IMR-90 (cell line): Measurements from ENCODE around the gene DHCR24. TPM values are rescaled to one million over a fixed set of nuclear protein-coding genes. Genes with fewer than 3 reads are reported as not detected.

Experiments used
- ATAC-seq: fragments of 200-7000 bp; cut with Tn5 transposase; 2 replicates; pipeline ENCODE4 v1.9.1; 2020; ENCODE audit warnings: low read depth, mild to moderate bottlenecking, moderate library complexity
- BruUV-seq: library from RNA; stranded (reverse); fragments of 400-500 nt; replicated peaks from 2 replicates; lab custom pipeline; 2021; lab: Mats Ljungman, UMichigan
- CTCF ChIA-PET: fragments of 300-600 bp; formaldehyde crosslinking; extraction: SDS; loops from one replicate; lab custom pipeline; 2021; ENCODE audit warnings: antibody characterized with exemption; lab: Yijun Ruan, JAX
- POLR2A ChIA-PET: fragments of 300-600 bp; sonication (Branson Sonifier 250); formaldehyde crosslinking; loops from one replicate; lab custom pipeline; 2022; ENCODE audit warnings: antibody characterized with exemption; ENCODE audit not compliant: unreplicated experiment; lab: Charles Lee
- DNase-seq: peaks from one replicate; pipeline ENCODE4 v3.0.0; 2013
- H2AFZ ChIP-seq: replicated peaks from 2 replicates; pipeline ENCODE3; 2013; ENCODE audit warnings: low read length, mild to moderate bottlenecking; ENCODE audit not compliant: poor library complexity
- H2AK5ac ChIP-seq: 2 replicates; pipeline ENCODE4 v1.6.1; 2013; ENCODE audit warnings: low read depth, low read length, inconsistent platforms
- H2AK9ac ChIP-seq: replicated peaks from 2 replicates; pipeline ENCODE3; 2013; ENCODE audit warnings: mild to moderate bottlenecking, low read depth, low read length, moderate library complexity; ENCODE audit not compliant: poor library complexity
- H2BK120ac ChIP-seq: 2 replicates; pipeline ENCODE4 v1.6.1; 2013; ENCODE audit warnings: low read depth, low read length, inconsistent platforms
- H2BK15ac ChIP-seq: 3 replicates; pipeline ENCODE4 v1.6.1; 2013; ENCODE audit warnings: low read depth, low read length, inconsistent platforms
- H2BK20ac ChIP-seq: 2 replicates; pipeline ENCODE4 v1.6.1; 2013; ENCODE audit warnings: low read depth, mild to moderate bottlenecking, inconsistent platforms, low read length, moderate library complexity
- H2BK5ac ChIP-seq: 2 replicates; pipeline ENCODE4 v1.6.1; 2013; ENCODE audit warnings: mild to moderate bottlenecking, low read depth, low read length, inconsistent platforms; ENCODE audit not compliant: poor library complexity, severe bottlenecking
- H3K14ac ChIP-seq: replicated peaks from 2 replicates; pipeline ENCODE4 v1.6.1; 2013; ENCODE audit warnings: low read depth, low read length, inconsistent platforms
- H3K18ac ChIP-seq: 2 replicates; pipeline ENCODE4 v1.6.1; 2013; ENCODE audit warnings: low read depth, low read length, control low read depth
- H3K23ac ChIP-seq: 2 replicates; pipeline ENCODE4 v1.6.1; 2013; ENCODE audit warnings: low read depth, low read length, inconsistent platforms
- H3K27ac ChIP-seq: 2 replicates; pipeline ENCODE4 v1.5.1; 2013; ENCODE audit warnings: mild to moderate bottlenecking, control low read depth, low read length; ENCODE audit not compliant: insufficient read depth
- H3K27me3 ChIP-seq: 2 replicates; pipeline ENCODE4 v1.6.1; 2013; ENCODE audit warnings: low read length; ENCODE audit not compliant: control insufficient read depth, insufficient read depth
- H3K36me3 ChIP-seq: 2 replicates; pipeline ENCODE4 v1.6.1; 2013; ENCODE audit warnings: low read length, mixed read lengths; ENCODE audit not compliant: control insufficient read depth, insufficient read depth
- H3K4ac ChIP-seq: 2 replicates; pipeline ENCODE4 v1.6.1; 2013; ENCODE audit warnings: low read depth, low read length, inconsistent platforms
- H3K4me1 ChIP-seq: 2 replicates; pipeline ENCODE4 v1.6.1; 2013; ENCODE audit warnings: low read length, mixed read lengths; ENCODE audit not compliant: control insufficient read depth, insufficient read depth
- H3K4me2 ChIP-seq: 2 replicates; pipeline ENCODE4 v1.6.1; 2013; ENCODE audit warnings: low read depth, mild to moderate bottlenecking, control low read depth, low read length, moderate library complexity
- H3K4me3 ChIP-seq: 2 replicates; pipeline ENCODE4 v1.5.1; 2013; ENCODE audit warnings: low read depth, mild to moderate bottlenecking, control low read depth, low read length, moderate library complexity; ENCODE audit not compliant: insufficient read depth
- H3K56ac ChIP-seq: 2 replicates; pipeline ENCODE4 v1.6.1; 2013; ENCODE audit warnings: low read length, inconsistent platforms; ENCODE audit not compliant: insufficient read depth; ENCODE audit errors: extremely low read depth
- H3K79me1 ChIP-seq, 2 experiments: 2 replicates each; pipeline ENCODE4 v1.6.1; 2013; ENCODE audit warnings: low read length in 2 of 2, inconsistent platforms in 1 of 2, low read depth in 1 of 2
- H3K9ac ChIP-seq: 2 replicates; pipeline ENCODE4 v1.6.1; 2013; ENCODE audit warnings: low read depth, low read length, control low read depth
- H3K9me1 ChIP-seq: 2 replicates; pipeline ENCODE4 v1.6.1; 2013; ENCODE audit warnings: low read length, inconsistent platforms; ENCODE audit not compliant: insufficient read depth
- H3K9me3 ChIP-seq: 2 replicates; pipeline ENCODE4 v1.6.1; 2013; ENCODE audit warnings: low read length; ENCODE audit not compliant: control insufficient read depth, insufficient read depth
- H4K20me1 ChIP-seq: 2 replicates; pipeline ENCODE4 v1.6.1; 2013; ENCODE audit warnings: low read length, inconsistent platforms; ENCODE audit not compliant: insufficient read depth
- H4K5ac ChIP-seq: 2 replicates; pipeline ENCODE4 v1.6.1; 2013; ENCODE audit warnings: mild to moderate bottlenecking, low read depth, low read length, control low read depth
- H4K8ac ChIP-seq, 2 experiments: 2 replicates each; pipeline ENCODE4 v1.6.1; 2013; ENCODE audit warnings: low read depth in 2 of 2, low read length in 2 of 2, control low read depth in 1 of 2, inconsistent platforms in 1 of 2
- H4K91ac ChIP-seq: 2 replicates; pipeline ENCODE4 v1.6.1; 2013; ENCODE audit warnings: low read depth, low read length, inconsistent platforms; ENCODE audit not compliant: insufficient read depth
- BHLHE40 ChIP-seq: fragments of 150-350 bp; IDR thresholded peaks from 2 replicates; pipeline ENCODE4 v1.6.1; 2016; ENCODE audit warnings: mild to moderate bottlenecking, low read depth, low read length
- CEBPB ChIP-seq: IDR thresholded peaks from 2 replicates; pipeline ENCODE4 v1.6.1; 2012; ENCODE audit warnings: low read depth, low read length, improper control_type of control experiment
- CHD1 ChIP-seq: IDR thresholded peaks from 2 replicates; pipeline ENCODE4 v1.6.1; 2012; ENCODE audit warnings: low read depth, low read length, improper control_type of control experiment
- CTCF ChIP-seq: conservative IDR thresholded peaks from 2 replicates; pipeline ENCODE4 v1.5.1; 2012; ENCODE audit warnings: mild to moderate bottlenecking, low read depth, low read length, improper control_type of control experiment
- ELK1 ChIP-seq: fragments of 150-350 bp; IDR thresholded peaks from 2 replicates; pipeline ENCODE4 v1.6.1; 2016; ENCODE audit warnings: low read depth, mild to moderate bottlenecking, low read length, moderate library complexity, borderline replicate concordance
- FOS ChIP-seq: fragments of 150-350 bp; IDR thresholded peaks from 2 replicates; pipeline ENCODE4 v1.6.1; 2016; ENCODE audit warnings: low read depth, low read length
- MAFK ChIP-seq: IDR thresholded peaks from 2 replicates; pipeline ENCODE4 v1.6.1; 2012; ENCODE audit warnings: low read depth, low read length, improper control_type of control experiment
- MAZ ChIP-seq: IDR thresholded peaks from 2 replicates; pipeline ENCODE4 v1.6.1; 2012; ENCODE audit warnings: low read depth, mild to moderate bottlenecking, low read length, improper control_type of control experiment, moderate library complexity, borderline replicate concordance
- MXI1 ChIP-seq: IDR thresholded peaks from 2 replicates; pipeline ENCODE4 v1.6.1; 2012; ENCODE audit warnings: low read depth, mild to moderate bottlenecking, low read length, moderate library complexity, borderline replicate concordance
- NFE2L2 ChIP-seq: fragments of 150-350 bp; IDR thresholded peaks from 2 replicates; pipeline ENCODE4 v1.6.1; 2016; ENCODE audit warnings: low read depth, mild to moderate bottlenecking, low read length
- POLR2A ChIP-seq: IDR thresholded peaks from 2 replicates; pipeline ENCODE4 v1.6.1; 2012; ENCODE audit warnings: mild to moderate bottlenecking, low read depth, low read length
- RAD21 ChIP-seq: IDR thresholded peaks from 2 replicates; pipeline ENCODE4 v1.6.1; 2012; ENCODE audit warnings: low read length, improper control_type of control experiment
- RCOR1 ChIP-seq: IDR thresholded peaks from 2 replicates; pipeline ENCODE4 v1.6.1; 2012; ENCODE audit warnings: mild to moderate bottlenecking, low read length, improper control_type of control experiment; ENCODE audit not compliant: insufficient replicate concordance
- RFX5 ChIP-seq: IDR thresholded peaks from 2 replicates; pipeline ENCODE4 v1.8.0; 2012; ENCODE audit warnings: low read depth, mild to moderate bottlenecking, low read length, moderate library complexity
- SMC3 ChIP-seq: fragments of 150-350 bp; IDR thresholded peaks from 2 replicates; pipeline ENCODE4 v1.6.1; 2016; ENCODE audit warnings: low read depth, mild to moderate bottlenecking, antibody characterized with exemption, low read length, moderate library complexity
- USF2 ChIP-seq: fragments of 150-350 bp; IDR thresholded peaks from 2 replicates; pipeline ENCODE4 v1.6.1; 2017; ENCODE audit warnings: mild to moderate bottlenecking, antibody characterized with exemption, low read length, low read depth
- WGBS, 2 experiments: methylation state at CpG; one replicate each; pipeline versions ENCODE4 v1.1.5 to v1.1.7; 2013; ENCODE audit warnings: missing lambda C conversion rate in 2 of 2; ENCODE audit not compliant: insufficient read length in 1 of 2; ENCODE audit errors: extremely low coverage in 2 of 2; 5-methylcytosine and 5-hydroxymethylcytosine counted together
- dilution Hi-C: fragments of 300-500 bp; cut with HindIII; formaldehyde crosslinking; loops from one replicate; pipeline ENCODE4 v1.14.3; 2018; ENCODE audit warnings: low sequenced_read_pairs; ENCODE audit not compliant: unreplicated experiment
- in situ Hi-C: fragments of 300-500 bp; cut with MboI; formaldehyde crosslinking; loops from 3 replicates; pipeline ENCODE4 v1.14.3; 2019; ENCODE audit warnings: low sequenced_read_pairs, inconsistent platforms, mixed read lengths
- intact Hi-C: fragments of 100-400 bp; cut with micrococcal nuclease; formaldehyde crosslinking; loops from 2 replicates; pipeline ENCODE4 v1.10.0; 2022
- polyA plus RNA-seq, 3 experiments: library from polyadenylated mRNA; depleted of rRNA; stranded (reverse); fragments of >200 nt; gene quantifications; 2 replicates each; pipeline ENCODE4 v1.2.3, GENCODE V29; 2012; ENCODE audit warnings: low replicate concordance in 1 of 3
- total RNA-seq: library from RNA; depleted of rRNA; stranded (reverse); fragments of >200 nt; gene quantifications from 2 replicates; pipeline ENCODE4 v1.2.3, GENCODE V29; 2012

Gene DHCR24
- total and polyA plus RNA-seq, 2 of the 4 experiments (the other 2 are of a cell fraction), result 130 to 194 TPM

GRCh38 chr1:54872036-54872331 is 15.0 kb downstream of the DHCR24 start:
- Histone ChIP-seq H3K4me1 (peaks cover 12% of the 10 kb centered on the region), H4K5ac (no peak overlapping the region), H2AK5ac (no peak overlapping the region), H3K79me1 (peaks cover 0 to 13% of the 10 kb centered on the region in 2 experiments; a peak in 1 of 4 replicates), H3K4ac (no peak overlapping the region), H3K27ac (no peak overlapping the region), H3K18ac (no peak overlapping the region), H3K4me3 (no peak overlapping the region), H3K56ac (no peak overlapping the region), H3K27me3 (no peaks in the 10 kb centered on the region), H2AFZ (no peak overlapping the region), H2BK15ac (no peak overlapping the region), H2BK20ac (no peak overlapping the region), H2AK9ac (no peak overlapping the region), H4K20me1 (no peaks in the 10 kb centered on the region), H3K9ac (no peak overlapping the region), H2BK120ac (no peak overlapping the region), H3K23ac (no peak overlapping the region), H3K9me1 (peaks cover 28% of the 10 kb centered on the region), H3K9me3 (no peaks in the 10 kb centered on the region), H4K8ac (no peak overlapping the region), H3K36me3 (peaks cover 7% of the 10 kb centered on the region), H4K91ac (no peak overlapping the region), H3K14ac (no peak overlapping the region), H2BK5ac (no peak overlapping the region), H3K4me2 (no peak overlapping the region)
- intact Hi-C loops (no loop called here), dilution Hi-C loops (no loop called here), in situ Hi-C loops (no loop called here)
- TF ChIP-seq CTCF (no peak; the same call in 1 of the 2 replicates), FOS (no peak), RFX5 (no peak), NFE2L2 (no peak), CHD1 (no peak), USF2 (no peak), POLR2A (no peak), MAZ (no peak), ELK1 (no peak), RAD21 (no peak; the same call in 1 of the 2 replicates), BHLHE40 (no peak), MXI1 (no peak), CEBPB (no peak), MAFK (no peak), RCOR1 (no peak), SMC3 (no peak)
- ATAC-seq (peak; percentile 13; the same call in 1 of the 2 replicates), DNase-seq (no peak)
- WGBS, 2 experiments, result 81% methylated on average over 3 of the region's 5 CpGs; no CpG with 5 or more reads in 1 of the 2 experiments
- ChIA-PET POLR2A (no interaction called here), CTCF (interaction anchor here (0.7 kb wide), 1 partner anchor 32 kb away, joined by 3 read pairs; no protein-coding TSS in a partner anchor)
- BruUV-seq, result no TSS peak
